Putamen (tissue), 1 donor: ENCODE data around the gene LEMD3.

Source experiments
- DNase-seq: peaks from one replicate; pipeline ENCODE4 v3.0.0-alpha.2; 2016; ENCODE audit warnings: low spot score

LEMD3 gene

GRCh38 chr12:65208964-65209654, 39.7 kb downstream of the LEMD3 start:
- no peak for DNase-seq

GRCh38 chr12:65209655-65210043, 40.3 kb downstream of the LEMD3 start:
- no peak for DNase-seq

DNA sequence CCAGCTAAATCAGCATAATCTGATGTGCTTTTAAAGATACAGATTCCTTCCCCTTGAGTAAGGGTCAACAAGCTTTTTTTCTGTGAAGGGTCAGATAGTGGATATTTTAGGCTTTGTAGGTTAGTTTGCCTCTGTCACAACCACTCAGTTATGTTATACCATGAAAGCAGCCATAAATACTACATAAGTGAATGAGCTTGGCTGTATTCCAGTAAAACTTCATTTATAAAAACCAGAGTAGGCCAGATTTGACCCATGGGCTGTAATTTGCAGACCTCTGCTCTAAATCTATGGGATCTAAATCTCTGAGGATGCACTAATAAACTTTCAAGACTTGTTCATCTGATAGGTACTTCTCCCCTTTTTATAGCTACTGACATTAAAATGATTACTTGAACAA, 47.7 kb downstream of the LEMD3 start:
- no peak for DNase-seq

GRCh38 chr12:65220761-65221160, 51.4 kb downstream of the LEMD3 start:
- no peak for DNase-seq

- no peak for DNase-seq
Observed at GRCh38 chr12:65229441-65229840, 60.1 kb downstream of the LEMD3 start.

- DNase-seq: no peak
Observed at GRCh38 chr12:65232476-65233077, 63.2 kb downstream of the LEMD3 start.

DNA sequence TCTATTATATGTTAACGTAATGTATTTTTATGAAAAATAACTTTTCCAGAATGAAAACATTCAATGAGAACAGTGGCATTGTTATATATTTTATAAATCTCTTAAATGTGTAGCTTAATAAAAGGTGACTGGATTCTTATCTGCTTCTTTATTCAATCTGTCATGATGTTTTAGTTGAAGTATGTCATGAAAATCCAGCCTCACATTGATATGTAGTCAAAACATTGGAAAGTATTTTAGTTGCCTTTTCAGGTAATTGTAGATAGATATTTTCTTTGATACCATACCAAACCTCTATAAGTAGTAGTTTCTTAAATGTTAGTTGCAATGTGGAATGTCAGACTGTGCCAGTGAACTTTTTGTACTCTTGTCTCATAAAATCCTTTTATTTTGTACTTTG, 67.8 kb downstream of the LEMD3 start:
- no peak for DNase-seq

GRCh38 chr12:65238609-65239008, 69.2 kb downstream of the LEMD3 start:
- DNase-seq: no peak

DNA sequence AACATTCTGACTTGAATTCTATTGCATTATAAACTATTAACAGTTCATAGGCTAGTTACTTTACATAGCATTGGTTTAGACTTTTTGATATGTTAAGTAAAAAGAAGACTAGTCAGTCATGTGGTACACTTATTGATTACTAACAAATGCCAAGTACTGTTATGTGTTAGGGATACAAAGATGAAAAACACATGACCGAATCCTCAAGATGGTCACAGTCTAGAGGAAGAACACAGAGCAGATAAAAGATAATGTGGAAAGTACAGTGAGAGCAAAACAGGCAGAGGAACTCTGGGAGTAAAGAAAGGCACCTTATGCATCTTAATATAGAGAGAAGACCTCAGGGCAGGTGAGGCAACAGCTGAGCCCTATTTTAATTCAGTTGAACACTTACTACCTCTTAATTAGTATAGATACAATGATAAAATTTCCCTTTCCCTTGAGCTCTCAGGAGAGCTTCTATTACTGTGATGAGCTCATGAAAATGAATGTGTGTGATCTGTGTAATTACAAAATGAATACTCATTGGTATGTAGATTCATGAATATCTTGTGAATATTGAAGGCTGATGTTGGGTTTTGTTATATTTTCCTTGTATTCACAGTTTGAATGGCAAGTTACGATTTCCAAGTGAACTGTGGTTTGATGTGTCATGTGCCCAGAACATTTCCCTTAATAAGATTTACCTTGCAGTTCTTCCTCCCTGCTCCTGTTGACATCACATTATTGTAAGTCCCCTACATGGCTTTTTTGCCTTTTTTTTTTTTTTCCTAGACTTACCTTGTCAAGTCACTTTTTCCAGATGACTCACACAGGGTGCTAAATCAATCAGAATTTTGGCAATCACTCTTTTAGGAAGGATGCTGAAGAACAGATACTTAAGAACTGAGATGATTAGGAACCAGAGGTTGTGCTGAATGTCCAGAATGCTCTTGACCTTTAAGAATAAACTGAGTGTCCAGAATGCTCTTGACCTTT, 79.6 kb downstream of the LEMD3 start:
- no peak for DNase-seq

DNA sequence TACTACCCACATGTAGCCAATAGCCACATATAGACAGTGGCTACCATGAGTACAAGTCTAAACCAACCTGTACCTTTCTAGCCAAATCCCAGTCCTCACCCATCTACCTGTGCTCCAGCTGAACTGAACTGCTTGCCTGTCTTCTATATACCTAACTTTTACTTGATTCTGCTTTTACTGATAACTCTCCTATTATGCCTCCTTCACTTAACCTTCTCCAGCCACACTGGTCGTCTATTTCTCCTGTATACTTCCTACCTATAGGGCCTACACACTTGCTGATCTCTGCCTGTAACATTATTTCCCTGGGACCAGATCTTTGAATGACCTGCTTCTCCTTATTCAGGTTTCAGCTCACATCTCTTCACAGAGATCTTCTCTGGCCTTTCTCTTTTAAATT, 83.1 kb downstream of the LEMD3 start:
- no peak for DNase-seq

DNA sequence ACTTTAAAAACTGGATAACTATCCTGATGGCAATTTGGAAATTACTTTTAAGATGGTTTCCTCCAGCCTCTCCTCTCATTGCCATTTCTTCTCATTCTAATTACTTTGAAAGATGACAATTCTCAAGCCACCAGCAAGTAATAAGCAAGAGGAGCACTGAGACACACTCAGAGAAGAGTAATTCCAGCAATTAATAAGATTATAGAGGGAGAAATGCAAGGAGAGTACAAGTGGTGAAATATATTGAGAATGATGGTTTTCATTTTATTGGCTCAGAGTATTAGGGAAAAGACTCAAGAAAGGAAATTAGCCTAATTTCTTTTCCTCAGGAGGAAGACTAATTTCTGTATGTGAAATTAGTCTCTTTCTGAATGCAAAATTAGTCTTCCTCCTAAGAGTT, 88.6 kb downstream of the LEMD3 start:
- no peak for DNase-seq

DNA sequence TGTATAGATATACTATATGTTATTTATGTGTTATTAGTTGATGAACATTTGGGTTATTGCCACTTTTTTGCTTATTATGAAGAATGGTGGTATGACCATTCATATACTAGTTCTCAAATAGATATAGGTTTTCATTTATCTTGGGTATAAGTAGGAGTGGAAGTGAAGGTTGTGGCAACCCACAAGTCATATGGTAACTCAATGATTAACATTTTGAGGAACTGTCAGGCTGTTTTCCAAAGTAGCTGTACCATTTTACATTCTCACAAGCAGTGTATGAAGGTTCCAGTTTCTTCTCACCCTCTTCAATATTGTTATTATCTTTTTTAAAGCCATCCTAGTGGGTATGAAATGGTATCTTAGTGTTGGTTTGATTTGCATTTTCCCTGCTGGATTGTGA, 90.1 kb downstream of the LEMD3 start:
- DNase-seq: no peak

- DNase-seq: no peak
Observed at GRCh38 chr12:65263777-65264176, 94.4 kb downstream of the LEMD3 start.

DNA sequence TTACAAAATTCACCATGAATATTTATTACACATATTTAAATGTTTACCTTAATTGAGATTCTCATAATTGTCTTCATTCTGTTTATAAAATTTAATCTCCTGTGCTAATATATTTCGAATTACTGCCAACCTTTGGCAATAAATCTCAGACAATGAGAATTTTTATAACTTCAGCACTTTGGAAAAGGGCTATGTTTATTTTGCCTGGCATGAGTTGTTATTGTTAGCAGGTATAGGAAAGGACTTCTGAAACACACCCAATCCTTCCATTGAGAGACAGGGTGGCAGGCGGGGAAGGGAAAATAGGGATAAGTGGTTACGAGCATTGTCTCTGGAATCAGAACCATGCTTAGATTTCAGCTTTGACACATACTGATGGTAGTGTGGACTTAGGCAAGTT, 97.0 kb downstream of the LEMD3 start:
- no peak for DNase-seq

DNA sequence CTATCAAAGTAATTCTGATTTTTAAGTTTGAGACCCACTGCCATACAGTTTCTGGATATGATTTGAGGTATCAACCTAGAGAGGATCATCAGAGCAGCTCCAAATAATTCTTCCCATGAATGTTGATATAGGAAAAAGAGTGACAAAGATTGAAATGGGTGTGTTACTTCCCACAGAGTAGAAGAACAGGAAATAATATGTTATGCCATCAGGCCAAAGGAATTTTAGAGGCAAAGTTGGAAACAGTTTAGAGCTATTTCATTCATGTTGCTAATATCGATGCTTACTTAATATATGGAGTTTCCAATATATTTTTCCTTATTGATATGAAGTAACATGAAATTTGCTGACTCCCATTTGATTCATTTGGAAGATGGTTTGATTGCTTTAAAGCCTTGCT, 100.2 kb downstream of the LEMD3 start:
- DNase-seq: no peak

DNA sequence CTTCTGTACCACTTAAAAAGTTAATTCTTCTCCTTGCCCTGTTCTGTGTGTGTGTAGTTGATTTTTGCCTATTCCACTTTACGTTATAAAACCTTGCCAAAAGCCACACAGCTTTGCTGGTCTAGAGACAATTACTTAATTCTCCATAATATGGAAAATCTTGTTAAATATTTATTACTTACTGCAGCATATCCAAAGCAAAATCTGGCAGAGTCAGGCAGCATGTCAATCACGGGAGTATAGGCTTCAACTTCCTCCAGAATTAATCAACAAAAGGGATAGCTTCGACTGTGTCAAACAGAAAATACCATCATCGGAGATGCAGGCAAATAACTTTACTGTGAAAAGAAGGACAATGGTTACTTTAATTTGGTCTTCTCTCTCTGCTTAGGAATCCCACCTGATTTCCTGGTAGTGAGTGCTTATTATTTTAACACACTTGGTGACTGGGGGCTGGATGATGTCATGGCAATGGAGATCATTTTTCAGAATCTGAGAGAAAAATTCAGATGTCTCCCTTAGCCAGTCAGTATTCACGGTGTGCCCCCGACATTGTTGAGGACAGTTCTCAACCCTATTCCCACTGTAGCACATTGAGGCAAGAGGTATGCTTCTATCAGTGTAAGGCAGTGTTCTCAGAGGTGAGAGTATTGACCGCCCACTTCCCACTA, 105.4 kb downstream of the LEMD3 start:
- DNase-seq: no peak

DNA sequence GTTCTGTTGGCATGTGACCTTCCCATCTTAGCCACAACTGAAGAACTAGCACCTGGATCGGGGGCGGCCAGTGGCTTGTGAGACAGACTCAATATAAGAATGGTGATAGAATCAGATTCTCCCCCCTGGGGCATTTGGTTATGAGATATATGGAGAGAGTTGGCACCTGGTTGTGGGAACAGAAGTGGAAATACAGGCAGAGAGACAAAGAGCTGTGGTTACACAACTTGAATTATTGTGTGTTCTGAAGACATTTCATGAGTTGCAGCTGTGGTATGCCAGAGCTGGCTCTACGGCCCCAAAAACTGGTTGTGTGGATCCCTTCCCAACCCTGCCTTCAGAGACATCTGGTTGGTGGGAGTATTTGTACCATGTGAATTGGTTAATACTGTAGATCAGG, 106.2 kb downstream of the LEMD3 start:
- no peak for DNase-seq

DNA sequence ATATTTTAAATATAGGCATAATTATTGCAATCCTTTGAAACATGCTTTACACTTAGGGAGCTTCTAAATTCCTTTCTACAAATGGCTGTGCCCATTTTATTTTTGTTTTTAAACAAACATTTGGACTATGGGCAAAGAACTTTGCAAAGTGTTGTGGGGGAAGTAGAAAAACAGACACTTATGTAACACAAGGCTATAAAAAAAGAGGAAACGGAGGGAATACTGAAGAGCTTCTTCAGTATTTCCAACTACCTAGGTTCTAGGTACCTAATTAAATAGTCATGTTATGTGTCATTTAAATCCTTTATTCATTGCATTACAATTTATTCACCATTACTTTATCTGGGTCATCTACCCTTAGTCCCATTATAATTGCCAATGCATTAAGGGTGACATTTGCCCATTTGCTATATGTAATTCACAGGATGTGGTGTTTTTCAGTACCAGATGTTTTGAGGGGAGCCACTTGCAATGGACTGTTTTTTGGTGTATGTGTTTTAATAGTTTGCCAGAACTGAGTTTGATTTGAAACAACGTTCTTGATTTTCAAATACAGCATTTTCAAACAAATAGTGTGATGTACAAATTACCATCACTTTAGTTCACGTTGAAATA, 107.6 kb downstream of the LEMD3 start:
- no peak for DNase-seq

GRCh38 chr12:65277994-65278575, 108.7 kb downstream of the LEMD3 start:
- DNase-seq: no peak

GRCh38 chr12:65278576-65279368, 109.4 kb downstream of the LEMD3 start, which contains the start of gene MSRB3:
Gene MSRB3, plus strand, starts transcription at chr12:65278683. Its CDS starts 29,897 bp downstream, at chr12:65308580.
- DNase-seq: peak; percentile 39
